GM23338 (cell line): ENCODE data around the gene IL22RA1.

ENCODE experiments used
- CREB1 ChIP-seq: fragments of 250-450 bp; sonication (Bioruptor Pico); IDR thresholded peaks from 2 replicates; pipeline ENCODE4 v1.5.0; 2020; ENCODE audit warnings: low read depth, mild to moderate bottlenecking, moderate library complexity
- CTCF ChIP-seq, 2 experiments: fragments of 200-600 bp in 1 of 2; sonication (generic) in 1 of 2; conservative IDR thresholded peaks; 2 replicates each; pipeline versions ENCODE4 v1.5.1 to v1.6.1; 2016 to 2017; ENCODE audit warnings: antibody characterized with exemption in 2 of 2, low read depth in 2 of 2, mild to moderate bottlenecking in 2 of 2, moderate library complexity in 1 of 2
- ETS1 ChIP-seq: IDR thresholded peaks from 2 replicates; pipeline ENCODE4 v1.6.1; 2016; ENCODE audit warnings: antibody characterized with exemption
- POLR2AphosphoS5 ChIP-seq: IDR thresholded peaks from 2 replicates; pipeline ENCODE4 v1.6.1; 2016; ENCODE audit warnings: antibody characterized with exemption, low read depth
- REST ChIP-seq: IDR thresholded peaks from one replicate; pipeline ENCODE4 v1.6.1; 2018; ENCODE audit warnings: antibody characterized with exemption; ENCODE audit not compliant: unreplicated experiment
- ZNF462 ChIP-seq: fragments of 250-450 bp; sonication (Bioruptor Pico); IDR thresholded peaks from 2 replicates; pipeline ENCODE4 v1.5.0; 2020; ENCODE audit warnings: mild to moderate bottlenecking, moderate library complexity

- no peak for TF ChIP-seq CTCF (conservative IDR thresholded peaks at IDR 0.05; ENCODE audit: low read depth in 2 of 2)
- no peak for TF ChIP-seq ETS1
- TF ChIP-seq POLR2AphosphoS5 = no peak
- TF ChIP-seq CREB1 = no peak
- no peak for TF ChIP-seq REST
- no peak for TF ChIP-seq ZNF462 (CRISPR knock-in tag)
Measured at GRCh38 chr1:24133819-24134218, 9.1 kb downstream of the IL22RA1 start.
